Ishikawa (cell line): ENCODE results near the gene VPS45.
A peak's percentile ranks its signal among the peaks of the same experiment; 100 is the strongest.

Experiments used
- CEBPB ChIP-seq: IDR thresholded peaks from 2 replicates; pipeline ENCODE4 v1.6.1; 2012
- CREB1 ChIP-seq: IDR thresholded peaks from 2 replicates; pipeline ENCODE4 v1.6.1; 2012; ENCODE audit warnings: low read depth
- EGR1 ChIP-seq: IDR thresholded peaks from 2 replicates; pipeline ENCODE4 v1.6.1; 2012
- EP300 ChIP-seq: IDR thresholded peaks from 2 replicates; pipeline ENCODE4 v1.6.1; 2012; ENCODE audit warnings: borderline replicate concordance
- FOXM1 ChIP-seq: IDR thresholded peaks from 2 replicates; pipeline ENCODE4 v1.6.1; 2012; ENCODE audit warnings: low read depth, borderline replicate concordance
- MAX ChIP-seq: IDR thresholded peaks from 2 replicates; pipeline ENCODE4 v1.6.1; 2012
- NFIC ChIP-seq: IDR thresholded peaks from 2 replicates; pipeline ENCODE4 v1.6.1; 2012
- RAD21 ChIP-seq: IDR thresholded peaks from 2 replicates; pipeline ENCODE4 v1.6.1; 2012; ENCODE audit warnings: low read depth
- REST ChIP-seq: IDR thresholded peaks from 2 replicates; pipeline ENCODE4 v1.6.1; 2012; ENCODE audit warnings: low read depth, mild to moderate bottlenecking
- TAF1 ChIP-seq: IDR thresholded peaks from 2 replicates; pipeline ENCODE4 v1.6.1; 2012; ENCODE audit warnings: low read depth, mild to moderate bottlenecking
- TCF12 ChIP-seq: IDR thresholded peaks from 2 replicates; pipeline ENCODE4 v1.6.1; 2012; ENCODE audit warnings: low read depth
- TEAD4 ChIP-seq: IDR thresholded peaks from 2 replicates; pipeline ENCODE4 v1.6.1; 2012
- USF1 ChIP-seq: IDR thresholded peaks from 2 replicates; pipeline ENCODE4 v1.6.1; 2012
- YY1 ChIP-seq: IDR thresholded peaks from 2 replicates; pipeline ENCODE4 v1.6.1; 2012; ENCODE audit warnings: low read depth
- ZBTB7A ChIP-seq: IDR thresholded peaks from 2 replicates; pipeline ENCODE4 v1.6.1; 2012; ENCODE audit warnings: low read depth

The VPS45 gene

GRCh38 chr1:150164779-150165178 is 97.2 kb downstream of the VPS45 start:
- TF ChIP-seq YY1 (no peak), REST (no peak), FOXM1 (no peak), ZBTB7A (no peak), TCF12 (no peak), MAX (no peak), EP300 (no peak), RAD21 (no peak), EGR1 (no peak), CREB1 (no peak), NFIC (no peak), CEBPB (no peak), TAF1 (no peak), TEAD4 (no peak)

- TF ChIP-seq TAF1 (no peak), NFIC (no peak), YY1 (no peak), FOXM1 (no peak), EGR1 (no peak), TCF12 (no peak), RAD21 (peak; percentile 72), REST (no peak), ZBTB7A (peak; percentile 62; the same call in 1 of the 2 replicates), CREB1 (no peak)
Observed at GRCh38 chr1:150165622-150166612, 98.3 kb downstream of the VPS45 start.

- no peak for TF ChIP-seq EGR1
- TF ChIP-seq EP300: no peak
- peak; percentile 91 for TF ChIP-seq RAD21
- TF ChIP-seq TAF1: no peak
- no peak for TF ChIP-seq YY1
- peak; percentile 94 for TF ChIP-seq NFIC
Observed at GRCh38 chr1:150168960-150169601, 101.5 kb downstream of the VPS45 start.

GRCh38 chr1:150171801-150172200 is 104.2 kb downstream of the VPS45 start:
- no peak for TF ChIP-seq TCF12
- no peak for TF ChIP-seq EGR1
- TF ChIP-seq ZBTB7A: no peak
- no peak for TF ChIP-seq CEBPB
- TF ChIP-seq EP300: no peak
- no peak for TF ChIP-seq USF1
- TF ChIP-seq NFIC: no peak
- no peak for TF ChIP-seq YY1
- TF ChIP-seq TAF1: no peak

- TF ChIP-seq MAX (peak; percentile 64; the same call in 1 of the 2 replicates), TEAD4 (peak; percentile 63), REST (no peak)
Observed at GRCh38 chr1:150173141-150173585, 105.6 kb downstream of the VPS45 start.
